GM12874 (cell line): Measurements from ENCODE around the gene SNAPC3.

Experiments
- TF ChIP-seq, protein P1 (sequence below): IDR thresholded peaks from 2 replicates; pipeline ENCODE4 v1.5.1; 2011; ENCODE audit warnings: low read depth, mild to moderate bottlenecking, control low read depth, low read length, moderate library complexity; ENCODE audit not compliant: insufficient read depth

Gene SNAPC3

DNA sequence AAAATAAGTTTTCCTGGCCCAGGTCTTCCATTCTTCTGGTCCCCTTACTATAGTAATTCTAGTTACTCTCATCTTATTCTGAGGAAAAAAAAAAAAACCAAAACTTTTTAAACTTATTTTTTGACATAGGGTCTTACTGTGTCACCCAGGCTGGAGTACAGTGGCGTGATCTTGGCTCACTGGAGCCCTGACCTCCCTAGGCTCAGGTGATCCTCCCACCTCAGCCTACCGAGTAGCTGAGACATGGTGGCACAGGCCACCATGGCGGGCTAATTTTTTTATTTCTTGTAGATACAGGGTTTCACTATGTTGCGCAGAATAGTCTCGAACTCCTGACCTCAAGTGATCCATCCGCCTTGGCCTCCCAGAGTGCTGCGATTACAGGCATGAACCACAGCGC is 38.4 kb downstream of the SNAPC3 start:
- TF ChIP-seq, protein P1, sequence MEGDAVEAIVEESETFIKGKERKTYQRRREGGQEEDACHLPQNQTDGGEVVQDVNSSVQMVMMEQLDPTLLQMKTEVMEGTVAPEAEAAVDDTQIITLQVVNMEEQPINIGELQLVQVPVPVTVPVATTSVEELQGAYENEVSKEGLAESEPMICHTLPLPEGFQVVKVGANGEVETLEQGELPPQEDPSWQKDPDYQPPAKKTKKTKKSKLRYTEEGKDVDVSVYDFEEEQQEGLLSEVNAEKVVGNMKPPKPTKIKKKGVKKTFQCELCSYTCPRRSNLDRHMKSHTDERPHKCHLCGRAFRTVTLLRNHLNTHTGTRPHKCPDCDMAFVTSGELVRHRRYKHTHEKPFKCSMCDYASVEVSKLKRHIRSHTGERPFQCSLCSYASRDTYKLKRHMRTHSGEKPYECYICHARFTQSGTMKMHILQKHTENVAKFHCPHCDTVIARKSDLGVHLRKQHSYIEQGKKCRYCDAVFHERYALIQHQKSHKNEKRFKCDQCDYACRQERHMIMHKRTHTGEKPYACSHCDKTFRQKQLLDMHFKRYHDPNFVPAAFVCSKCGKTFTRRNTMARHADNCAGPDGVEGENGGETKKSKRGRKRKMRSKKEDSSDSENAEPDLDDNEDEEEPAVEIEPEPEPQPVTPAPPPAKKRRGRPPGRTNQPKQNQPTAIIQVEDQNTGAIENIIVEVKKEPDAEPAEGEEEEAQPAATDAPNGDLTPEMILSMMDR, result no peak

DNA sequence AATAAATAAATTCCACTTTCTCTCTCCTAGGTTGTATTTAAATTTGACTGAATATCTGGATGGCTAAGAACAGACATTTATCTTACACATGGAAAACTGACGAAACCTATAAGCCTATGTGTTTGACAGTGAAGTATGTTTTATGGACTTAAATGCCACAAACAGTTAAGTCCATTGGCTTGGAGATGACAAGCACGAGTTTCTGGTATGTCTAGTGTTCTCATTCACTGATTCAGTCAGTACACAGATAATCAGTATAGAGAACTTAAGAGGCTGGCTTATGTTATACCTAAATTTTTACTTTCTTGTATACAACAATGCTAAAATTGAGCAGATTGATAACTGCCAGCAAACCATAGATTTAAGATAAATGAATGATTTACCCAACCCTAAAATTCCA is 38.9 kb downstream of the SNAPC3 start:
- TF ChIP-seq, protein P1, result no peak

DNA sequence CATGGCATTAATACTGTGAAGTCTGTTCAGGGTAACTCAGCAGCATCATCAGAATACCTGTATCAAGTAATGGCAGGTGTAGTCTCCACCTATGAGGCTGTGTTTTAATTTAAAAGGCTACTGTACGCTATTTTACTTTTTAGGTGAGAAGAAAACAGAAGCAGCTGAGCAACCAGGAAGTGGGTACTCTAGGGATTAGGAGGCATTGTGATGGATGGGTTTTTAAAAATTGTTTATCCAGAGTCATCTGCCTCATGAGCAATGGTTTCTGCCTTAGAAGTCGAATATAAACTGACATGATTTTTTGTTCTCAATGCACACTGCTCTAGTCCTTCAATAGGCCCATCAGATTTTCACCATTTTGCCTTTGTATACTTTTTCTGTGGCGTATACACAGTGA is 45.5 kb downstream of the SNAPC3 start:
- TF ChIP-seq, protein P1, result no peak

- TF ChIP-seq, protein P1, result no peak
Measured at GRCh38 chr9:15469406-15469805, 46.7 kb downstream of the SNAPC3 start.

- TF ChIP-seq, protein P1, result no peak
Measured at GRCh38 chr9:15469862-15470261, 47.2 kb downstream of the SNAPC3 start.

DNA sequence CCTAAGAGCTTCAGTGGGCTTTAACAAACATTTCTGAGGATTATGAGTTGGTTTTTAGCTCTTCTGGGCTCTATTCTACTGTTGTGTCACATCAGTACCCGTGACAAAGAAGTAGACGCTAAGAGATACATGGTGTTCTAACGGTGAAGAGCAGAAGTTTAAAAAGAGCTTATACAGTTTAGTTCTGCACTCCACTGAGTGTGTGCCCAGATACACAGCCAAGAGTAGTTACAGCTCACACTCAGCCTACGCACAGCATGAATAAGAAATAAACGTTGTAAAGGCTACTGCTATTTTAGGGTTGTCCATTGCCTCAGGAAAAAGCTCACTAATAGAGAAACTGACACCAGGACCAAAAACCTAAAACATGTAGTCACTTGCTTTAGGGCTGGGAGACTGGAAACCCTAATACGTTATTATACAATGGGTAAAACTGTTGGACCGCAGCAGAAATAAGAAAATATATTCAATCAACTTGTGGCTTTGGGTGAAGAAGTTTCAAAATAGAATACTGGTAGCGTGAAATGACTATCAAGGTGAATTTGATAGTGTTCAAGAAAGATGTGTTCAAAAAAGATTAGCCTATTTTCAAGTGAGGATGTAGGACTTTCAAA is 53.4 kb downstream of the SNAPC3 start:
- TF ChIP-seq, protein P1, result no peak

- TF ChIP-seq, protein P1, result no peak
Measured at GRCh38 chr9:15480028-15480427, 57.4 kb downstream of the SNAPC3 start.
